Spleen (tissue), 11 donors: Measurements from ENCODE around the gene STK40. TPM values are rescaled to one million over a fixed set of nuclear protein-coding genes. Genes with fewer than 3 reads are reported as not detected.

ENCODE experiments used
- DNase-seq: peaks from one replicate; pipeline ENCODE4 v3.0.0-alpha.2; 2020
- H3K27ac ChIP-seq, 8 donors: fragments of 200-600 bp; sonication (generic) in 7 of 8; 1 replicate in 4 of 8; 2 replicates in 4 of 8; pipeline versions ENCODE4 v1.5.0 to v1.8.0; 2016 to 2021; ENCODE audit warnings: inconsistent platforms in 4 of 8, mild to moderate bottlenecking in 4 of 8, moderate library complexity in 1 of 8
- H3K27me3 ChIP-seq, 7 donors: fragments of 200-600 bp; sonication (generic) in 6 of 7; replicated peaks in 1 of 7; 1 replicate in 4 of 7; 2 replicates in 3 of 7; pipeline versions ENCODE4 v1.5.0 to v1.8.0; 2016 to 2021; ENCODE audit warnings: inconsistent platforms in 3 of 7, mild to moderate bottlenecking in 1 of 7
- H3K36me3 ChIP-seq, 6 donors: fragments of 200-600 bp; sonication (generic) in 5 of 6; 1 replicate in 4 of 6; 2 replicates in 2 of 6; pipeline versions ENCODE4 v1.5.0 to v1.8.0; 2016 to 2021; ENCODE audit warnings: inconsistent platforms in 2 of 6
- H3K4me1 ChIP-seq, 6 donors: fragments of 200-600 bp; sonication (generic) in 5 of 6; 1 replicate in 3 of 6; 2 replicates in 3 of 6; pipeline versions ENCODE4 v1.5.0 to v1.8.0; 2016 to 2021; ENCODE audit warnings: inconsistent platforms in 3 of 6
- H3K4me3 ChIP-seq, 8 donors: fragments of 200-600 bp; sonication (generic) in 7 of 8; 1 replicate in 4 of 8; 2 replicates in 4 of 8; pipeline versions ENCODE4 v1.5.0 to v1.8.0; 2016 to 2021; ENCODE audit warnings: inconsistent platforms in 4 of 8, mild to moderate bottlenecking in 4 of 8, moderate library complexity in 2 of 8
- H3K9me3 ChIP-seq, 8 donors: fragments of 200-600 bp; sonication (generic) in 7 of 8; 1 replicate in 4 of 8; 2 replicates in 4 of 8; pipeline versions ENCODE4 v1.5.0 to v1.8.0; 2016 to 2021; ENCODE audit warnings: inconsistent platforms in 4 of 8
- CTCF ChIP-seq, 11 experiments: fragments of 200-600 bp in 7 of 11; fragments of 450-650 bp in 4 of 11; sonication (generic) in 4 of 11; IDR thresholded peaks in 8 of 11; conservative IDR thresholded peaks in 3 of 11; 1 replicate in 7 of 11; 2 replicates in 4 of 11; pipeline versions ENCODE4 v1.4.0 to v1.8.0; 2016 to 2021; ENCODE audit warnings: antibody characterized with exemption in 11 of 11, inconsistent platforms in 4 of 11, mild to moderate bottlenecking in 1 of 11
- POLR2A ChIP-seq, 3 donors: fragments of 450-650 bp; IDR thresholded peaks; one replicate each; pipeline ENCODE4 v1.5.1; 2017; ENCODE audit warnings: antibody characterized with exemption in 3 of 3, mild to moderate bottlenecking in 1 of 3
- POLR2AphosphoS5 ChIP-seq, 3 donors: sonication (generic); formaldehyde crosslinking; IDR thresholded peaks; one replicate each; pipeline ENCODE4 v1.5.1; 2017; ENCODE audit warnings: antibody characterized with exemption in 3 of 3
- WGBS, 5 donors: extraction: QIAGEN DNeasy Blood & Tissue Kit in 3 of 5; methylation state at CpG; one replicate each; pipeline versions ENCODE4 v1.1.5 to v1.1.7; 2013 to 2018; 5-methylcytosine and 5-hydroxymethylcytosine counted together
- intact Hi-C: fragments of 100-400 bp; cut with DNase I; formaldehyde crosslinking; loops from one replicate; pipeline ENCODE4 v1.15.0; 2023; ENCODE audit warnings: low total_unique reads
- polyA plus RNA-seq, 3 donors: library from polyadenylated mRNA; stranded (reverse); fragments of 200-250 nt; gene quantifications; one replicate each; pipeline ENCODE4 v1.2.1, GENCODE V29; 2013
- total RNA-seq, 7 donors: library from RNA; depleted of rRNA in 3 of 7; stranded (reverse); fragments of >200 nt in 3 of 7; fragmentation: NEBNext Ultra II Directional in 4 of 7; extraction: Animal tissue kit (Norgen Biotek cat#: 25700) in 4 of 7; gene quantifications; one replicate each; pipeline versions ENCODE4 v1.1.0 to v1.2.1, GENCODE V29; 2016 to 2021
- donor health status: healthy with polysubstance abuse.
- donor health status: DM: no; HTN: no; CAD: no; lungs with moderate emphysema.
- donor health status: DM: no; HTN: no; CAD: no.
- donor health status: Bipolar disorder and iron deficiency.
- donor health status: healthy.
- donor health status: DM: no; HTN: no; CAD: no.
- donor health status: DM: yes; HTN: yes; CAD: no.

Gene STK40
- total and polyA plus RNA-seq, 10 donors = 13.7 to 79.2 (median 48.9) TPM

- Histone ChIP-seq H3K36me3 (peaks cover 0 to 34% (median 2%) of the 10 kb centered on the region in 6 donors), H3K9me3 (no peaks in the 10 kb centered on the region), H3K4me1 (peaks cover 59 to 100% (median 93%) of the 10 kb centered on the region in 6 donors), H3K4me3 (peak overlapping the region in 1 of 8 donors; percentile 1), H3K27me3 (no peaks in the 10 kb centered on the region), H3K27ac (peak overlapping the region in 7 of 8 donors; percentile 42 to 97 (median 62))
- intact Hi-C loops = no loop called here
- WGBS, 5 donors = 49 to 71% (median 59%) methylated on average over 5 to 7 of the region's 7 CpGs
- DNase-seq = peak; percentile 92
- TF ChIP-seq POLR2AphosphoS5 (IDR thresholded peaks at IDR 0.05) (peak; percentile 8 to 61 (median 31)), CTCF (IDR thresholded peaks at IDR 0.05 in 8 of 11, conservative IDR thresholded peaks at IDR 0.05 in 3 of 11) (peak; percentile 88 to 98 (median 95)), POLR2A (IDR thresholded peaks at IDR 0.05) (no peak)
Observed at GRCh38 chr1:36369061-36369861, 16.5 kb downstream of the STK40 start.

- Histone ChIP-seq H3K27ac (peak overlapping the region; percentile 32 to 97 (median 82)), H3K27me3 (no peaks in the 10 kb centered on the region), H3K4me1 (peaks cover 44 to 89% (median 79%) of the 10 kb centered on the region in 6 donors), H3K9me3 (no peaks in the 10 kb centered on the region), H3K4me3 (no peak overlapping the region), H3K36me3 (peaks cover 0 to 40% (median 8%) of the 10 kb centered on the region in 6 donors)
- no peak for DNase-seq
- TF ChIP-seq POLR2A (IDR thresholded peaks at IDR 0.05) (no peak), CTCF (IDR thresholded peaks at IDR 0.05 in 8 of 11, conservative IDR thresholded peaks at IDR 0.05 in 3 of 11) (no peak), POLR2AphosphoS5 (IDR thresholded peaks at IDR 0.05) (no peak)
- intact Hi-C loops = no loop called here
- 93 to 96% (median 94%) methylated on average over 4 of the region's 4 CpGs for WGBS, 5 donors
Observed at GRCh38 chr1:36367798-36368197, 17.9 kb downstream of the STK40 start.

- 36 to 77% (median 61%) methylated on average over 5 of the region's 5 CpGs for whole genome bisulfite sequencing, 5 donors
- Histone ChIP-seq H3K4me1 (peaks cover 39 to 86% (median 75%) of the 10 kb centered on the region in 6 donors), H3K27ac (peak overlapping the region; percentile 57 to 97 (median 82)), H3K27me3 (no peaks in the 10 kb centered on the region), H3K4me3 (peak overlapping the region in 1 of 8 donors; percentile 49), H3K9me3 (no peaks in the 10 kb centered on the region), H3K36me3 (peaks cover 0 to 43% (median 14%) of the 10 kb centered on the region in 6 donors)
- TF ChIP-seq POLR2A (IDR thresholded peaks at IDR 0.05) = no peak
- TF ChIP-seq POLR2AphosphoS5 (IDR thresholded peaks at IDR 0.05) = peak in 1 of 3 donors; percentile 34
- intact Hi-C loops = no loop called here
- DNase-seq = peak; percentile 81
Observed at GRCh38 chr1:36367066-36367465, 18.7 kb downstream of the STK40 start.

- peak overlapping the region; percentile 57 to 97 (median 82) for H3K27ac ChIP-seq
- peak; percentile 91 for DNase-seq
Observed at GRCh38 chr1:36366091-36366661, 19.5 kb downstream of the STK40 start.

More at GRCh38 chr1:36366091-36366661, 19.5 kb downstream of the STK40 start:
- peaks cover 32 to 86% (median 71%) of the 10 kb centered on the region in 6 donors for H3K4me1 ChIP-seq
- H3K4me3 ChIP-seq = peak overlapping the region in 1 of 8 donors; percentile 54
- WGBS, 5 donors = 42 to 52% (median 49%) methylated on average over 18 of the region's 18 CpGs
- no peaks in the 10 kb centered on the region for H3K9me3 ChIP-seq
- H3K27me3 ChIP-seq = no peaks in the 10 kb centered on the region
- intact Hi-C loops = no loop called here
- peaks cover 0 to 52% (median 16%) of the 10 kb centered on the region in 6 donors for H3K36me3 ChIP-seq
- TF ChIP-seq POLR2AphosphoS5 (IDR thresholded peaks at IDR 0.05) = peak; percentile 46 to 62 (median 60)
- TF ChIP-seq POLR2A (IDR thresholded peaks at IDR 0.05) = no peak
- TF ChIP-seq CTCF (IDR thresholded peaks at IDR 0.05 in 8 of 11, conservative IDR thresholded peaks at IDR 0.05 in 3 of 11) = peak in 3 of 11 experiments; percentile 9 to 33 (median 17)
